Hepatocyte (in vitro differentiated cells): ENCODE measurements around the gene HDAC5. TPM values are rescaled to one million over a fixed set of nuclear protein-coding genes. Genes with fewer than 3 reads are reported as not detected.
"Not testable (repeated sequence)": the region's sequence is repeated elsewhere in the genome, so short reads cannot be mapped to it uniquely, and the experiment has no call there.

Experiments
- DNase-seq: peaks from one replicate; pipeline ENCODE4 v3.0.0-alpha.2; 2016; ENCODE audit warnings: low spot score
- H2AFZ ChIP-seq: fragments of 200-600 bp; sonication (generic); 2 replicates; pipeline ENCODE4 v1.6.0; 2016; ENCODE audit warnings: antibody characterized with exemption, mild to moderate bottlenecking
- H3K27ac ChIP-seq: fragments of 200-600 bp; sonication (generic); 2 replicates; pipeline ENCODE4 v1.5.1; 2016; ENCODE audit warnings: mild to moderate bottlenecking
- H3K27me3 ChIP-seq: fragments of 200-600 bp; sonication (generic); 2 replicates; pipeline ENCODE4 v1.6.1; 2016
- H3K36me3 ChIP-seq: fragments of 200-600 bp; sonication (generic); replicated peaks from 2 replicates; pipeline ENCODE4 v1.5.1; 2016; ENCODE audit warnings: low read depth; ENCODE audit not compliant: insufficient read depth
- H3K4me1 ChIP-seq: fragments of 200-600 bp; sonication (generic); 2 replicates; pipeline ENCODE4 v1.5.1; 2016; ENCODE audit warnings: mild to moderate bottlenecking, moderate library complexity; ENCODE audit not compliant: insufficient read depth
- H3K4me2 ChIP-seq: fragments of 200-600 bp; sonication (generic); 2 replicates; pipeline ENCODE4 v1.6.0; 2016
- H3K4me3 ChIP-seq: fragments of 200-600 bp; sonication (generic); 2 replicates; pipeline ENCODE4 v1.5.1; 2016; ENCODE audit warnings: mild to moderate bottlenecking
- H3K79me2 ChIP-seq: fragments of 200-600 bp; sonication (generic); 2 replicates; pipeline ENCODE4 v1.6.0; 2017; ENCODE audit warnings: mild to moderate bottlenecking
- H3K9me2 ChIP-seq: fragments of 200-600 bp; sonication (generic); replicated peaks from 2 replicates; pipeline ENCODE4 v1.6.0; 2017; ENCODE audit warnings: mild to moderate bottlenecking; ENCODE audit not compliant: insufficient read depth
- H3K9me3 ChIP-seq: fragments of 200-600 bp; sonication (generic); 2 replicates; pipeline ENCODE4 v1.5.1; 2016; ENCODE audit warnings: low read depth, mild to moderate bottlenecking
- H4K20me1 ChIP-seq: fragments of 200-600 bp; sonication (generic); 2 replicates; pipeline ENCODE4 v1.6.0; 2016; ENCODE audit warnings: mild to moderate bottlenecking; ENCODE audit not compliant: insufficient read depth, poor library complexity, severe bottlenecking
- CTCF ChIP-seq: fragments of 200-600 bp; sonication (generic); IDR thresholded peaks from 2 replicates; pipeline ENCODE4 v1.5.1; 2016; ENCODE audit warnings: antibody characterized with exemption, mild to moderate bottlenecking; ENCODE audit not compliant: poor library complexity
- EZH2 ChIP-seq: fragments of 200-600 bp; sonication (generic); IDR thresholded peaks from 2 replicates; pipeline ENCODE4 v1.6.1; 2016; ENCODE audit warnings: antibody characterized with exemption, mild to moderate bottlenecking, borderline replicate concordance
- EZH2phosphoT487 ChIP-seq: fragments of 200-600 bp; sonication (generic); IDR thresholded peaks from one replicate; pipeline ENCODE4 v1.6.1; 2018; ENCODE audit warnings: antibody characterized with exemption, mild to moderate bottlenecking, low read depth, moderate library complexity; ENCODE audit not compliant: unreplicated experiment, severe bottlenecking
- WGBS: methylation state at CpG from one replicate; pipeline ENCODE4 v1.1.6; 2016; ENCODE audit warnings: low lambda C conversion rate; ENCODE audit errors: missing lambda C conversion rate; 5-methylcytosine and 5-hydroxymethylcytosine counted together
- polyA plus RNA-seq: library from polyadenylated mRNA; unstranded; fragments of >200 nt; fragmentation: Nextera tagmentation; extraction: Ambion mirVana; gene quantifications from 2 replicates; pipeline ENCODE4 v1.2.1, GENCODE V29; 2016
- total RNA-seq: library from RNA; depleted of rRNA; stranded (reverse); fragments of >200 nt; gene quantifications from 2 replicates; pipeline ENCODE4 v1.2.3, GENCODE V29; 2014

HDAC5 gene
- total and polyA plus RNA-seq, 2 experiments from 2014 or later, result 33.9 to 42.7 TPM

GRCh38 chr17:44059101-44059892 lies 64.1 kb downstream of the HDAC5 start:
- Histone ChIP-seq H2AFZ (no peak overlapping the region), H3K4me3 (no peak overlapping the region), H3K4me2 (no peak overlapping the region), H4K20me1 (peaks cover 55% of the 10 kb centered on the region), H3K27me3 (no peaks in the 10 kb centered on the region), H3K9me3 (no peaks in the 10 kb centered on the region), H3K79me2 (peaks cover 100% of the 10 kb centered on the region), H3K36me3 (peaks cover 5% of the 10 kb centered on the region), H3K27ac (no peak overlapping the region), H3K9me2 (no peaks in the 10 kb centered on the region), H3K4me1 (peaks cover 1% of the 10 kb centered on the region)
- no peak for TF ChIP-seq CTCF
- TF ChIP-seq EZH2phosphoT487, result no peak
- no peak for TF ChIP-seq EZH2
- DNase-seq, result no peak
- WGBS, result 90% methylated on average over 14 of the region's 14 CpGs

DNA sequence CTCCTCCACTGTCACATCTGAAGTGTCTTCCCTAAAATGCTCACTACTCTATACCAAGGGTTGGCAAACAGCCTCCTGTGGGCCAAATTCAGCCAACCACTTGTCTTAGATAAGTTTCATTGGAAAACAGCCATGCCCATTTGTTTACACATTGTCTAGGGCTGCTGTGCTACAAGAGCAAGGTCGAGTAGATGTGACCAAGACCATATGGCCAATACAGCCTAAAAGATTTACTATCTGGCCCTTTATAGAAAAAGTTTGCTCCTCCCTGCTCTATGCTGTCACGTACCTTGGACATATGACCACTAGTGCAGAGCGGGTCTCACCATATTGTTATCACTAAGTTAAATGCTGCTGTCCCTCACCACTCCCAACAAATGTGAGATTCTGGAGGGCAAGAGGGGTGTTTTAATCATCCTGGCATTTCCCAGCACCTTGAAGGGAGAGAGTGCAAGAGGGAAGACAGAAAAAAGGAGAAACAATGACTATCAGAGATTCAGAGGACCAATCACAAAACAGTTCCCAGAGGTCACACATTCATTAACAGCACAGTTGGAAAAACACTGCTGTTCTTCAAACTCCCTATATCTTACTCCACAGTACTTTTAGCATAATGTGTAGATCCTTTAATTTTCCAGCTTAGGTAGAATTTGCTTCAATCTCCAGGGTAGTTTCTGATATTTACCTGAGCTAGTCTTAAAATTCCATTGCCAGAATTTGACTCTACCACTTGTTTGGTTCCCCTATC lies 70.1 kb downstream of the HDAC5 start:
- no peak overlapping the region for H3K4me3 ChIP-seq
- peaks cover 94% of the 10 kb centered on the region for H3K79me2 ChIP-seq
- H4K20me1 ChIP-seq, result peaks cover 48% of the 10 kb centered on the region
- H3K4me1 ChIP-seq, result no peaks in the 10 kb centered on the region
- no peaks in the 10 kb centered on the region for H3K27me3 ChIP-seq
- H3K36me3 ChIP-seq, result no peaks in the 10 kb centered on the region
- no peaks in the 10 kb centered on the region for H3K9me3 ChIP-seq
- H2AFZ ChIP-seq, result no peak overlapping the region
- WGBS, result 80% methylated on average over 3 of the region's 3 CpGs
- no peak overlapping the region for H3K27ac ChIP-seq
- no peak for DNase-seq
- H3K9me2 ChIP-seq, result no peaks in the 10 kb centered on the region
- no peak for TF ChIP-seq EZH2
- TF ChIP-seq CTCF, result no peak
- TF ChIP-seq EZH2phosphoT487, result no peak
- H3K4me2 ChIP-seq, result no peak overlapping the region

GRCh38 chr17:44049294-44050060 lies 74.0 kb downstream of the HDAC5 start:
- Histone ChIP-seq H3K36me3 (no peaks in the 10 kb centered on the region), H3K4me2 (no peak overlapping the region)

DNA sequence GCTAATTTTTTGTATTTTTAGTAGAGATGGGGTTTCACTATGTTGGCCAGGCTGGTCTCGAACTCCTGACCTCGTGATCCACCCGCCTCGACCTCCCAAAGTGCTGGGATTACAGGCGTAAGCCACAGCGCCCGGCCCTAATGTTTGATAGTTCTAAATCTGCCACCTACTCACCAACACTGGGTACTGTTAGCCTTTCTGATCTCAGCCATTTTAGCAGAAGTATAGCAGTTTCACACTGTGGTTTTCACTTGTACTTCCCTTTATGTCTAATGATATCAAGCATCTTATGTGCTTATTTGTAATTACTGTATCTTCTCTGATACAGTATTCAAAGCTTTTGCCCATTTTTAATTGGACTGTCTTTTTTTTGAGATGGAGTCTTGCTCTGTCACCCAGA lies 76.5 kb downstream of the HDAC5 start:
- not testable (repeated sequence) for H3K27me3 ChIP-seq, H3K9me3 ChIP-seq, H3K27ac ChIP-seq, H3K9me2 ChIP-seq, DNase-seq, H3K4me3 ChIP-seq, H2AFZ ChIP-seq, H3K4me2 ChIP-seq, H3K36me3 ChIP-seq, H3K4me1 ChIP-seq
- WGBS, result 98% methylated on average over 6 of the region's 7 CpGs
- peaks cover 77% of the 10 kb centered on the region for H3K79me2 ChIP-seq
- peaks cover 43% of the 10 kb centered on the region for H4K20me1 ChIP-seq

More at GRCh38 chr17:44049294-44050060, 74.0 kb downstream of the HDAC5 start:
- peaks cover 38% of the 10 kb centered on the region for H4K20me1 ChIP-seq
- peaks cover 90% of the 10 kb centered on the region for H3K79me2 ChIP-seq
- no peaks in the 10 kb centered on the region for H3K9me3 ChIP-seq
- no peak overlapping the region for H3K27ac ChIP-seq
- WGBS, result 98% methylated on average over 9 of the region's 9 CpGs
- no peak for DNase-seq
- no peaks in the 10 kb centered on the region for H3K4me1 ChIP-seq
- H3K9me2 ChIP-seq, result no peaks in the 10 kb centered on the region
- H2AFZ ChIP-seq, result no peak overlapping the region
- H3K27me3 ChIP-seq, result no peaks in the 10 kb centered on the region
- TF ChIP-seq CTCF, result no peak
- no peak for TF ChIP-seq EZH2
- no peak for TF ChIP-seq EZH2phosphoT487
- H3K4me3 ChIP-seq, result no peak overlapping the region
